Measurements from ENCODE around the gene RENBP. TPM values are rescaled to one million over a fixed set of nuclear protein-coding genes. Genes with fewer than 3 reads are reported as not detected.

Gene RENBP
- total and polyA plus RNA-seq, 9 donors: 0.80 to 4.9 (median 2.5) TPM

GRCh38 chrX:153945956-153946943 lies 1.8 kb upstream of the RENBP start:
- H3K27me3 ChIP-seq: no peaks in the 10 kb centered on the region
- intact Hi-C loops (cut with DNase I): loop anchor here in 2 of 4 donors (10.0 kb wide), 2 partner anchors 341 to 981 kb away; no protein-coding TSS in a partner anchor
- no peaks in the 10 kb centered on the region for H3K9me3 ChIP-seq
- no peak for DNase-seq
- H3K27ac ChIP-seq: no peak overlapping the region
- no peaks in the 10 kb centered on the region for H3K36me3 ChIP-seq
- H3K4me1 ChIP-seq (ENCODE audit: insufficient read depth): peaks cover 4% of the 10 kb centered on the region
- WGBS, 3 donors: 81 to 89% (median 86%) methylated on average over 24 of the region's 24 CpGs
- TF ChIP-seq CTCF (IDR thresholded peaks at IDR 0.05) (no peak), EP300 (IDR thresholded peaks at IDR 0.05) (no peak), POLR2A (IDR thresholded peaks at IDR 0.05) (no peak)
- H3K4me3 ChIP-seq: no peak overlapping the region

- no peaks in the 10 kb centered on the region for H3K27me3 ChIP-seq
- TF ChIP-seq POLR2A (IDR thresholded peaks at IDR 0.05) (no peak), EP300 (IDR thresholded peaks at IDR 0.05) (no peak), CTCF (IDR thresholded peaks at IDR 0.05) (no peak)
- intact Hi-C loops (cut with DNase I): loop anchor here in 2 of 4 donors (10.0 kb wide), 2 partner anchors 340 to 980 kb away; no protein-coding TSS in a partner anchor
- no peak overlapping the region for H3K27ac ChIP-seq
- no peaks in the 10 kb centered on the region for H3K36me3 ChIP-seq
- no peak overlapping the region for H3K4me3 ChIP-seq
- H3K9me3 ChIP-seq: no peaks in the 10 kb centered on the region
- 54 to 69% (median 64%) methylated on average over 6 of the region's 6 CpGs for WGBS, 3 donors
- DNase-seq: no peak
- H3K4me1 ChIP-seq (ENCODE audit: insufficient read depth): peaks cover 4% of the 10 kb centered on the region
Measured at GRCh38 chrX:153944800-153945150, 332 bp upstream of the RENBP start.

GRCh38 chrX:153941336-153942252 lies 2.8 kb downstream of the RENBP start:
- Histone ChIP-seq H3K27me3 (no peaks in the 10 kb centered on the region), H3K4me3 (no peak overlapping the region)

More at GRCh38 chrX:153941336-153942252, 2.8 kb downstream of the RENBP start:
- no peak for TF ChIP-seq POLR2A (IDR thresholded peaks at IDR 0.05)
- no peak for TF ChIP-seq EP300 (IDR thresholded peaks at IDR 0.05)
- no peak for TF ChIP-seq CTCF (IDR thresholded peaks at IDR 0.05)
- Histone ChIP-seq H3K4me1 (ENCODE audit: insufficient read depth) (no peaks in the 10 kb centered on the region), H3K36me3 (no peaks in the 10 kb centered on the region), H3K9me3 (no peaks in the 10 kb centered on the region), H3K27ac (no peak overlapping the region)
- WGBS, 3 donors: 42 to 57% (median 47%) methylated on average over 20 to 23 of the region's 23 CpGs
- intact Hi-C loops (cut with DNase I): loop anchor here in 2 of 4 donors (10.0 kb wide), 2 partner anchors 337 to 977 kb away; no protein-coding TSS in a partner anchor
- DNase-seq: no peak
